ENCODE results near the gene CCDC71. TPM values are rescaled to one million over a fixed set of nuclear protein-coding genes. Genes with fewer than 3 reads are reported as not detected.

The CCDC71 gene
- total RNA-seq, 4 donors from 2014 or later = 35.2 to 63.7 (median 58.5) TPM

GRCh38 chr3:49174397-49174985, 8.4 kb upstream of the CCDC71 start:
- H3K27ac ChIP-seq = peak overlapping the region in 2 of 3 donors; percentile 89 to 90
- intact Hi-C loops (cut with DNase I) = loop anchor here (5.0 to 10.0 kb wide), 3 partner anchors 103 to 260 kb away; partner anchors contain the start of gene C3orf62
- peaks cover 25 to 49% of the 10 kb centered on the region in 2 donors for H3K4me1 ChIP-seq
- 86 to 100% methylated on average over 1 to 5 of the region's 9 CpGs for WGBS, 2 donors
- no peak overlapping the region for H3K4me3 ChIP-seq (replicated peaks in 1 of 3)
- no peak for DNase-seq
- H3K27me3 ChIP-seq = no peaks in the 10 kb centered on the region
- no peak for TF ChIP-seq POLR2A (IDR thresholded peaks at IDR 0.05)
- no peak for TF ChIP-seq CTCF (IDR thresholded peaks at IDR 0.05)
- H3K36me3 ChIP-seq = peaks cover 0 to 10% of the 10 kb centered on the region in 2 donors
- H3K9me3 ChIP-seq = no peaks in the 10 kb centered on the region

- H3K9me3 ChIP-seq = no peaks in the 10 kb centered on the region
- no peaks in the 10 kb centered on the region for H3K27me3 ChIP-seq
- H3K4me1 ChIP-seq = peaks cover 25 to 49% of the 10 kb centered on the region in 2 donors
- WGBS, 2 donors = 18 to 26% methylated on average over 1 to 4 of the region's 4 CpGs
- H3K36me3 ChIP-seq = peaks cover 0 to 10% of the 10 kb centered on the region in 2 donors
- DNase-seq = no peak
- intact Hi-C loops (cut with DNase I) = loop anchor here (5.0 to 10.0 kb wide), 3 partner anchors 104 to 261 kb away; partner anchors contain the start of gene C3orf62
- peak overlapping the region in 1 of 3 donors; percentile 91 for H3K4me3 ChIP-seq (replicated peaks in 1 of 3)
- H3K27ac ChIP-seq = peak overlapping the region; percentile 75 to 90 (median 89)
- no peak for TF ChIP-seq POLR2A (IDR thresholded peaks at IDR 0.05)
- TF ChIP-seq CTCF (IDR thresholded peaks at IDR 0.05) = no peak
These were observed 7.7 kb upstream of the CCDC71 start for GRCh38 chr3:49173792-49174170.

- no peaks in the 10 kb centered on the region for H3K27me3 ChIP-seq
- DNase-seq = peak; percentile 63 to 70
- TF ChIP-seq POLR2A (IDR thresholded peaks at IDR 0.05) = no peak
- no peak for TF ChIP-seq CTCF (IDR thresholded peaks at IDR 0.05)
- WGBS, 2 donors = 16 to 26% methylated on average over 3 of the region's 3 CpGs
- no peaks in the 10 kb centered on the region for H3K9me3 ChIP-seq
- H3K4me3 ChIP-seq (replicated peaks in 1 of 3) = peak overlapping the region in 2 of 3 donors; percentile 71 to 91
- H3K27ac ChIP-seq = peak overlapping the region; percentile 75 to 90 (median 89)
- H3K4me1 ChIP-seq = peaks cover 25 to 49% of the 10 kb centered on the region in 2 donors
- H3K36me3 ChIP-seq = peaks cover 0 to 10% of the 10 kb centered on the region in 2 donors
- intact Hi-C loops (cut with DNase I) = loop anchor here (5.0 to 10.0 kb wide), 3 partner anchors 104 to 262 kb away; partner anchors contain the start of gene C3orf62
These were observed 7.1 kb upstream of the CCDC71 start for GRCh38 chr3:49173116-49173791.

GRCh38 chr3:49172551-49173041, 6.5 kb upstream of the CCDC71 start:
- H3K9me3 ChIP-seq = no peaks in the 10 kb centered on the region
- 21 to 57% methylated on average over 2 to 5 of the region's 7 CpGs for WGBS, 2 donors
- peak overlapping the region; percentile 75 to 90 (median 89) for H3K27ac ChIP-seq
- H3K36me3 ChIP-seq = peaks cover 0 to 10% of the 10 kb centered on the region in 2 donors
- peaks cover 25 to 49% of the 10 kb centered on the region in 2 donors for H3K4me1 ChIP-seq
- H3K4me3 ChIP-seq (replicated peaks in 1 of 3) = peak overlapping the region; percentile 63 to 91 (median 71)
- intact Hi-C loops (cut with DNase I) = loop anchor here (5.0 to 10.0 kb wide), 3 partner anchors 105 to 262 kb away; partner anchors contain the start of gene C3orf62
- TF ChIP-seq CTCF (IDR thresholded peaks at IDR 0.05) (no peak), POLR2A (IDR thresholded peaks at IDR 0.05) (no peak)
- no peaks in the 10 kb centered on the region for H3K27me3 ChIP-seq
- DNase-seq = peak in 1 of 2 donors; percentile 7
